ENCODE data around the gene TBX20. TPM values are rescaled to one million over a fixed set of nuclear protein-coding genes. Genes with fewer than 3 reads are reported as not detected.

The TBX20 gene
- total RNA-seq, 2 experiments from 2014 or later: 0.17 TPM; not detected in 1

GRCh38 chr7:35256256-35257175 is 2.6 kb upstream of the TBX20 start:
- no peak for TF ChIP-seq CTCF (IDR thresholded peaks at IDR 0.05)
- CTCF ChIA-PET: no interaction called here
- Mint-ChIP-seq H3K4me1 (ENCODE audit: low read depth) (peaks cover 14% of the 10 kb centered on the region), H3K4me3 (peak overlapping the region; percentile 20), H3K27ac (no peak overlapping the region), H3K9me3 (peaks cover 4% of the 10 kb centered on the region), H3K36me3 (ENCODE audit: low read depth) (no peaks in the 10 kb centered on the region), H3K27me3 (peaks cover 85% of the 10 kb centered on the region)
- H3K27me3 ChIP-seq (ENCODE audit: control insufficient read depth in 1 of 2, insufficient read depth in 2 of 2, low read length in 2 of 2): peaks cover 92 to 99% of the 10 kb centered on the region in 2 experiments
- H3K4me3 ChIP-seq (ENCODE audit: low read length): no peak overlapping the region
- peaks cover 21 to 56% of the 10 kb centered on the region in 2 experiments for H3K9me3 ChIP-seq (ENCODE audit: control insufficient read depth in 1 of 2, insufficient read depth in 1 of 2, low read length in 2 of 2)
- intact Hi-C loops (cut with DNase I, micrococcal nuclease): no loop called here
- H3K4me1 ChIP-seq (ENCODE audit: insufficient read depth, low read length): peaks cover 13% of the 10 kb centered on the region
- no peak overlapping the region for H3K27ac ChIP-seq (ENCODE audit: low read depth in 1 of 2, low read length in 2 of 2)
- no peaks in the 10 kb centered on the region for H3K36me3 ChIP-seq (ENCODE audit: insufficient read depth, low read length)
- ATAC-seq (ENCODE audit: poor library complexity) (no peak), DNase-seq (no peak)
- POLR2A ChIA-PET: no interaction called here

- no peak overlapping the region for H3K4me3 ChIP-seq (ENCODE audit: low read length)
- peaks cover 21 to 49% of the 10 kb centered on the region in 2 experiments for H3K9me3 ChIP-seq (ENCODE audit: control insufficient read depth in 1 of 2, insufficient read depth in 1 of 2, low read length in 2 of 2)
- no peak overlapping the region for H3K27ac ChIP-seq (ENCODE audit: low read depth in 1 of 2, low read length in 2 of 2)
- peaks cover 84 to 99% of the 10 kb centered on the region in 2 experiments for H3K27me3 ChIP-seq (ENCODE audit: control insufficient read depth in 1 of 2, insufficient read depth in 2 of 2, low read length in 2 of 2)
- ATAC-seq (ENCODE audit: poor library complexity) (no peak), DNase-seq (no peak)
- H3K27me3 Mint-ChIP-seq: peaks cover 89% of the 10 kb centered on the region
- intact Hi-C loops (cut with DNase I, micrococcal nuclease): no loop called here
- no peak for TF ChIP-seq CTCF (IDR thresholded peaks at IDR 0.05)
- H3K4me1 ChIP-seq (ENCODE audit: insufficient read depth, low read length): peaks cover 13% of the 10 kb centered on the region
- no peaks in the 10 kb centered on the region for H3K36me3 ChIP-seq (ENCODE audit: insufficient read depth, low read length)
- peak overlapping the region; percentile 20 for H3K4me3 Mint-ChIP-seq
- POLR2A ChIA-PET: no interaction called here
- CTCF ChIA-PET: no interaction called here
- peaks cover 4% of the 10 kb centered on the region for H3K9me3 Mint-ChIP-seq
- H3K27ac Mint-ChIP-seq: no peak overlapping the region
- peaks cover 19% of the 10 kb centered on the region for H3K4me1 Mint-ChIP-seq (ENCODE audit: low read depth)
- no peaks in the 10 kb centered on the region for H3K36me3 Mint-ChIP-seq (ENCODE audit: low read depth)
These were observed 1.7 kb upstream of the TBX20 start for GRCh38 chr7:35255443-35256255.

- H3K9me3 ChIP-seq (ENCODE audit: control insufficient read depth in 1 of 2, insufficient read depth in 1 of 2, low read length in 2 of 2): peaks cover 21 to 52% of the 10 kb centered on the region in 2 experiments
- peaks cover 13% of the 10 kb centered on the region for H3K4me1 ChIP-seq (ENCODE audit: insufficient read depth, low read length)
- ATAC-seq (ENCODE audit: poor library complexity) (no peak), DNase-seq (no peak)
- no peaks in the 10 kb centered on the region for H3K36me3 ChIP-seq (ENCODE audit: insufficient read depth, low read length)
- CTCF ChIA-PET: no interaction called here
- H3K27ac ChIP-seq (ENCODE audit: low read depth in 1 of 2, low read length in 2 of 2): no peak overlapping the region
- Mint-ChIP-seq H3K27ac (no peak overlapping the region), H3K4me1 (ENCODE audit: low read depth) (peaks cover 19% of the 10 kb centered on the region), H3K27me3 (peaks cover 89% of the 10 kb centered on the region), H3K4me3 (no peak overlapping the region), H3K36me3 (ENCODE audit: low read depth) (no peaks in the 10 kb centered on the region), H3K9me3 (peaks cover 4% of the 10 kb centered on the region)
- peaks cover 85 to 99% of the 10 kb centered on the region in 2 experiments for H3K27me3 ChIP-seq (ENCODE audit: control insufficient read depth in 1 of 2, insufficient read depth in 2 of 2, low read length in 2 of 2)
- intact Hi-C loops (cut with DNase I, micrococcal nuclease): no loop called here
- TF ChIP-seq CTCF (IDR thresholded peaks at IDR 0.05): no peak
- peak overlapping the region; percentile 30 for H3K4me3 ChIP-seq (ENCODE audit: low read length)
- POLR2A ChIA-PET: no interaction called here
These were observed 869 bp upstream of the TBX20 start for GRCh38 chr7:35254496-35255442.
